GM19463 (cell line): ENCODE data around the gene ARID4A.
"Not testable (repeated sequence)": the region's sequence is repeated elsewhere in the genome, so short reads cannot be mapped to it uniquely, and the experiment has no call there.

ENCODE experiments used
- ATAC-seq: cut with Tn5 transposase; IDR thresholded peaks from one replicate; pipeline ENCODE4 v1.9.1; 2021; ENCODE audit warnings: mild to moderate bottlenecking, moderate library complexity; ENCODE audit not compliant: unreplicated experiment

Gene ARID4A

GRCh38 chr14:58292187-58292586 lies 6.2 kb upstream of the ARID4A start:
- no peak for ATAC-seq

GRCh38 chr14:58294201-58294600 lies 4.2 kb upstream of the ARID4A start:
- no peak for ATAC-seq

GRCh38 chr14:58296726-58297125 lies 1.6 kb upstream of the ARID4A start:
- no peak for ATAC-seq

GRCh38 chr14:58297412-58297761 lies 968 bp upstream of the ARID4A start:
- no peak for ATAC-seq

- ATAC-seq, result peak; percentile 80
Observed at GRCh38 chr14:58297762-58298476, 436 bp upstream of the ARID4A start.

- no peak for ATAC-seq
Observed at GRCh38 chr14:58299401-58300330, 1.3 kb downstream of the ARID4A start.

GRCh38 chr14:58301416-58301815 lies 3.1 kb downstream of the ARID4A start:
- no peak for ATAC-seq

GRCh38 chr14:58305730-58306129 lies 7.4 kb downstream of the ARID4A start:
- ATAC-seq, result no peak

GRCh38 chr14:58307597-58308316 lies 9.4 kb downstream of the ARID4A start:
- no peak for ATAC-seq

- ATAC-seq, result no peak
Observed at GRCh38 chr14:58309086-58309485, 10.7 kb downstream of the ARID4A start.

- ATAC-seq, result no peak
Observed at GRCh38 chr14:58313699-58314098, 15.3 kb downstream of the ARID4A start.

GRCh38 chr14:58315606-58316005 lies 17.3 kb downstream of the ARID4A start:
- no peak for ATAC-seq

- no peak for ATAC-seq
Observed at GRCh38 chr14:58327019-58327418, 28.7 kb downstream of the ARID4A start.

- peak; percentile 97 for ATAC-seq
Observed at GRCh38 chr14:58331111-58331510, 32.8 kb downstream of the ARID4A start.

- ATAC-seq, result no peak
Observed at GRCh38 chr14:58332561-58332960, 34.2 kb downstream of the ARID4A start.

GRCh38 chr14:58339666-58340065 lies 41.3 kb downstream of the ARID4A start:
- ATAC-seq, result not testable (repeated sequence)

GRCh38 chr14:58341152-58341748 lies 42.9 kb downstream of the ARID4A start:
- ATAC-seq, result no peak

- ATAC-seq, result not testable (repeated sequence)
Observed at GRCh38 chr14:58343535-58343934, 45.2 kb downstream of the ARID4A start.

GRCh38 chr14:58353516-58354299 lies 55.4 kb downstream of the ARID4A start:
- no peak for ATAC-seq

GRCh38 chr14:58354808-58355207 lies 56.5 kb downstream of the ARID4A start:
- no peak for ATAC-seq
